ENCODE measurements around the gene HAS3.

- TF ChIP-seq CTCF (conservative IDR thresholded peaks at IDR 0.05; ENCODE audit: low read length): no peak
- TF ChIP-seq EZH2phosphoT487 (IDR thresholded peaks at IDR 0.05; ENCODE audit: borderline replicate concordance): no peak
Observed at GRCh38 chr16:69131839-69132423, 26.5 kb downstream of the HAS3 start.
